GF-D8 (cell line): ENCODE results near the gene SFMBT2.

Experiments used
- DNase-seq: peaks from one replicate; lab custom pipeline; 2025; lab: John Stamatoyannopoulos, UW

The SFMBT2 gene

GRCh38 chr10:7410862-7411670, at the start of gene SFMBT2:
Gene SFMBT2 (minus strand): TSS chr10:7411034. CDS start chr10:7381898, 29,136 bp downstream.
- peak; percentile 60 for DNase-seq

- no peak for DNase-seq
Measured at GRCh38 chr10:7460006-7460405, 49.2 kb upstream of the SFMBT2 start.

GRCh38 chr10:7458556-7458955, 47.7 kb upstream of the SFMBT2 start:
- no peak for DNase-seq

GRCh38 chr10:7457478-7458316, 46.9 kb upstream of the SFMBT2 start:
- no peak for DNase-seq

DNA sequence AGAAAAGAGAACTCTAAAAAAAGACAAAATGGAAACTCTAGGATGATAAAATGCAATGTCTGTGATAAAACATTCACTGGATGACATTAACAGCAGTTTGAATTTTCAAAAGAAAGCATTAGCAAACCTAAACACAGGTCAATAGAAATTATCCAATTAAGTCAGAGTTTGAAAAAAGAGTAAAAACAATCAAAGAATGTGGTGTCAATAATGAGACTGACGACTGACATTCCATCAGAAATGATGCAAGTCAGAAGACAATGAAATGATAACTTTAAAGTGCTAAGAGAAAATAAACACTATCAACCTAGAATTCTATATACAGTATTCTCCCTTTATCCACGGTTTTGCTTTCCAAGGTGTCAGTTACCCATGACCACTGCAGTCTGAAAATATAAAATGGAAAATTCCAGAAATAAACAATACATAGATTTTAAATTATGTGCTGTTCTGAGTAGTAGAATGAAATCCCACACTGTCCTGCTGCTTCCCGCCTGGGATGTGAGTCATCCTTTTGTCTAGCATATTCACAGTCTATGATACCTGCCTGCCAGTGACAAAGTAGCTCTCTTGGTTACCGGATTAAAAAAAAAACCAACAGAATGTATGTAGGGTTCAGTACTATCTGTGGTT, 38.3 kb upstream of the SFMBT2 start:
- DNase-seq: no peak

DNA sequence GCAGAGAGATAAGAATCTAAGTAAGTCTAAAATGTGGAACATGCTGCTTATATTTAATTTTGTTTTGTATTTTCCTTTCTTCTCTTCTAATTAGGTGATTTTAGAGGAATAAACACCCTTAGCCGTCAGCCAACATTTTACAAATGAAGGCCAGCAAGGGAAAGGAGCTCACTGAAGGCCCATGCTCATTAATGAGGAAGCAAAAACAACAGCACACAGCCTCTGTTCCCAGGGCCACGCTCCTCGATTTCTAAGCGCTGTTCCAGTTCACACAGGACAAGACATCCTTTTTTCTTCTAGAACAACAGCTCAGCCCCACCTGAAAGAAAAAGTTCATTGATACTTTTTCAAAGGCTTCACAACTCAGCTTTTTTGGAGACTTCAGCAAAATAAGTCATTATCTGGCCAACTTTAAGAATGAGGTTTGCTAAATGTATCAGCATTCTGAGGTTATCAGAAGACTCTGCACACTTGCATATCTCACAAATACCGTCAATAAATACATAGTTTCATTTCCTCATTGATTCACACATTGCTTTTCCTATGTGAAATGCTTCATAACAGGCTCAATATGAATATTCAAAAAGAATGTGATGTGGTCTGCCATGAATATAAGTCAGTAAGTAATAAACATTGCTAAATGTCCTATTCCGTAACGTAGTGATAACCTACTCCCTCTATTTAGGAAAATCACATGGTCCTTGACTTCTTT, 34.8 kb upstream of the SFMBT2 start:
- no peak for DNase-seq

DNA sequence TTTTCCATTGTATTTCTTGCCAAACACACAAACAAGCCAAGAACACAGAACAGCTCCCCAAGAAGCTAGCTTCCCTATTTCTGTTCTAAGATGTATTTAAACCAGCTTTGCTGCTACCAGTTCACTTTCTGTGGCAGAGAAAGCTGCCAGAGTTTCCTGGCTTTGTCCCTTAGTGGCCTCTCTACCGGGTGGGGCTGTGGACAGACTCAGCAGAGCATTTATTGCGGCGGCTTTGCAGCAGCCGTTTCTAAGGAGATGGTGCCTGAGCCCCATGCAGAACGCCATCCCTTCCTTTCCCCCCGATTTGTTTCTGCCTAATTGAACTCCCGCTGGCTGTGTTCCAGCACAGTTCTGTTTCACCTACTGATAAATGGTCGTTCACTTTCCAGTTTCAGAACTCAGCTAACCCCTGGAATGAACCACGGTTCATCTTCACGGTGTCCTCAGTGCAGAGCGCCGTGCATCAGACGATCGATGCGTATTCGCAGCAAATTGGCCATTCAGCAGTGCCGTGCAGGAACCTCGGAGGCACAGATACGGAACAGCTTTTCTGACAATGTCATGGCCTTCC, 33.8 kb upstream of the SFMBT2 start:
- no peak for DNase-seq

GRCh38 chr10:7443036-7443435, 32.2 kb upstream of the SFMBT2 start:
- DNase-seq: no peak

- DNase-seq: no peak
Measured at GRCh38 chr10:7441403-7442147, 30.7 kb upstream of the SFMBT2 start.

DNA sequence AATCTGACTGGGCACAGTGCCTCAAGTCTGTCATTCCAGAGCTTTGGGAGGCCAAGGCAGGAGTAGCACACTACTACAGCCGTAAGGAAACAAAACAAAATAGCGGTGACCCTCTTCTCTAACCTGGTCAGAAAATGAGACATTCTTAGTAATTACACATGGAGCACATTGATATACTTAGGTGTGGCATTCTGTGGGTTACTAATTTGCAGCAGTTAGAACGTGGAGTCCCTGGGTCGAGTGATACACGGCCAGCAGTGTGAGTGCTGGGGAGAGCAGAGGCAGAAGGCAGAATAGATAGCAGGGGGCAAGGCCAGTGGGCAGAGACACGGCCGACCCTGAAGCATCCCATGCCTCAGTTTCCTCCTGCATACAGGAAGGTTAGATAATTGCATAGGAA, 28.9 kb upstream of the SFMBT2 start:
- no peak for DNase-seq

DNA sequence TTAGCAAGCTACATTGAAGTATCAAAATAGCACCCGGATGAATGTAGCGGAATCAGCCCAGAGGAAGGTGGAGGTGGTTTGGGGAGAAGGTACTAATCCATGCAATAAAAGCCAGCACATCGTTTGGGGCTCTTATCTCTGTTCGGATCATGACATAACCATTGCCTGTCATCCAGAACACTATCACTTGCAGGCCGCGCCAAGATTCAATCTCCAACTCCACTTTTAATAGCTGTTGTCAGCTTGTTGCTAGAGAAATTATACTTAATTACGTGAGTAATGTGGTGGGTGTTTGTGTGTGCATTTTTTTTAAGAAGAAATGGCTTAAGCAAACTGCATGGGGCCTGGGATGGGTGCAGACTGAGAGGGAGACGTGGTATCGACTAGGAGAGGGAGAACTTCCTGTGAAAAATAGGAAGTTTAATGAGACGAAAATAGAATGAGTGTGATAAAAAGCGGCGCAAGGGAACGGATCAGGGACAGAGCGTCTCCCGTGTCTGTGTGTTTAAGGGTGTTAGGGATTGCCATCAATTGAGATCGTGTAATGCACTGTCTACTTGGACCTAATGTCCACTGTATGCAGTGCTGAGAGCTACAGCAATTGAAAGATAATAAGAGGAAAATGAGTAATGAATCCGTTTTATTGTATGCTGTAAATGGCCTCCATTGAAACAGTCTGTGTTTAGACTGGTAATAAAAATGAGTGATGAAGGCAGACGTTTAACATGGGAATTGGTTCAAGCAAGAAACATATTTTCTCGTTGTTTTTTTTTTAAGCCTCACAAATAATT, 27.6 kb upstream of the SFMBT2 start:
- no peak for DNase-seq

DNA sequence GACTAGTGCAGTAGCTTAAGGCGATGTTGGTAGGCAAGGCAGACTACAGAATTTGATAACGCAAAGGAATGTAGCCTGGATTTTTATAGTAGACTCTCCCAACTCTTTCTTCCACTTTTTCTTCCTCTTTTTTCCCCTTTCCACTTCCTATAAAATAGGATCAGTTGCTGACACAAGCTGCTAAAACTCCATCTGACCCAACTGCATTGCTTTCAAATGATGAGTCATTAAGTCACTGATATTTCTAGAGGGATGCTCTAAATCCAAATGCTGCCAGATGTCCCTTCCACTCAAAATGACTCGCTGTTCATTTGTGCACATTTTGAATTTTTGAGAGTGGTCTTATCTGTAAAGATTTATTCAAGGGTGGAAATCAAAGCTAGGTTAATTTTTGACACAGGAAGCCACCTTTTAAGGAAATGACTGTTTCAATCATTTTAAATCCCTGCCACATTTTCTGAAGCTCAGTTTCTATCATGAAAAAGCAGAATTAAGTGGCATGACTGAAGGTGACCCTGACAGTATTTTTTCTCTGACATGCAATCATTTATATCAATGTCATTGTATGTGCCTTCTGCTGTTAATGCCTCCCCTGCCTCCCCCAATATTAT, 25.8 kb upstream of the SFMBT2 start:
- DNase-seq: no peak

DNA sequence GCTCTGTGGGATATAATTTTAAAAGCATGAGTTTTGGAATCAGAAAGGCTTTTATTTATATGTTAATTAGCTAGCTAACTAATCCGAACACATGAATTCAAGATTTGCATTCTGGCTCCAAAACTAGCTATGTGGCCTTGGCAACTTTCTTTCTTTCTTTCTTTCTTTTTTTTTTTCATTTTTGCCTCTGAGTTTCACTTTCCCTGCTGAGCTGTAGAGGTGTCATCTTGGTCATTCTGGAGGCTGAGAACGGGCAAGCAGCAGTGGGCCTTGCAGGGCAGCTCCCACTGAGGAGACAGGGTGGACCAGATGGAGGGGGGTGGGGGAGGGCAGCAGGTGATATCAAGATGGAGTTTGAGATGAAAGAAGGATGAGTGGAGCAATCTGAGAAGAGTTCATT, 24.8 kb upstream of the SFMBT2 start:
- DNase-seq: no peak

- DNase-seq: no peak
Measured at GRCh38 chr10:7434378-7434777, 23.5 kb upstream of the SFMBT2 start.

DNA sequence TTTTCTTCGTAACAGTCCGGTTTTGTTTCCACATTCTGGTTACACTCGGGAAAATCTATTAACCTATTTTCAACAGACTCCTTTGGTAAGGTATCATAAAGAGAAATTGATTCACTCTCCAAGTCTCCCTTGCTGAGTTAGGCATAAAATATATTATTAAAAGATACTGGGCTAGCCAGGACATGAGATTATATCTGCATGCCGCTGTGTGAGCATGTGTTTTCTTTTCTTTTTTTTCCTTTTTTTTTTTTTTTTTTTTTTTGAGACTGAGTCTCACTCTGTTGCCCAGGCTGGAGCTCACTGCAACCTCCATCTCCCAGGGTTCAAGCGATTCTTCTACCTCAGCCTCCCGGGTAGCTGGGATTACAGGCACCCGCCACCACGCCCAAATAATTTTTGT, 23.0 kb upstream of the SFMBT2 start:
- no peak for DNase-seq

DNA sequence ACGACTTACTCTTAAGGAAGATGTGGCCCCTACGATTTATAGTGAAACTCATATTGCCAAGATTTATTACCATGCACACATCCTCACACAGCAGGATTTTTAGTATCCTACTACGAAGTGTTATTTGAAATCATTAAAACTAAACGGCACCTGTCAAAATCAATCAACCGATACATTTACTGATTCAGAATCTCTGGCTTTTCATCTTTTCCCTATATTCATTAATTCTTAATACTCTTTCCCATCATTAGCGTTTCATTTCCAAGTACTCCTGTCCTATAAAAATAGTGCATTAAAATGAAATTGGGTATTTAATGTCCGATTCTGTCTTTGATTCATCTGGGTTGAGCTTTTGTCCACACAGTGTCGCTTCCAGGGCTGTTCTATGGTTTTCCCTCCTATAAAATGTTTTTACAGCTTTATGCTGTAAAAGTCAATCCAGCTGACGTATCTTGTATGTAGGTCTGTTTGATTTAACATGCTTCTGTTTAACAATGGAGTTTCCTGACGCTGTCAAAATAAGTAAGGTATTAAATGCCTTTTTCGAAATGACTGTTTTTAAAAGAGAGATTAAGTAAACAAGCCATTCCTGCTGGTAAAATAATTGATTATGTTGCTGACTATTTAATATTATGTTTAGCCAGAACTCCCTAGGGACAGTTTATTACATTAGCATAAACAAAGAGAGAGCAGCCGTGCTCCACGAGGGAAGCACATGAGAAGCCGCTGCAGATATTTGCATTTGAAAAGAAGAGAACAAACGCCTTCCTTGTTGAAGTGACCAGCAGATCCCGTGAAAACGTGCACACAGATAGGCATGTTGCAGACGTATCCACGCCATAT, 22.3 kb upstream of the SFMBT2 start:
- DNase-seq: no peak

DNA sequence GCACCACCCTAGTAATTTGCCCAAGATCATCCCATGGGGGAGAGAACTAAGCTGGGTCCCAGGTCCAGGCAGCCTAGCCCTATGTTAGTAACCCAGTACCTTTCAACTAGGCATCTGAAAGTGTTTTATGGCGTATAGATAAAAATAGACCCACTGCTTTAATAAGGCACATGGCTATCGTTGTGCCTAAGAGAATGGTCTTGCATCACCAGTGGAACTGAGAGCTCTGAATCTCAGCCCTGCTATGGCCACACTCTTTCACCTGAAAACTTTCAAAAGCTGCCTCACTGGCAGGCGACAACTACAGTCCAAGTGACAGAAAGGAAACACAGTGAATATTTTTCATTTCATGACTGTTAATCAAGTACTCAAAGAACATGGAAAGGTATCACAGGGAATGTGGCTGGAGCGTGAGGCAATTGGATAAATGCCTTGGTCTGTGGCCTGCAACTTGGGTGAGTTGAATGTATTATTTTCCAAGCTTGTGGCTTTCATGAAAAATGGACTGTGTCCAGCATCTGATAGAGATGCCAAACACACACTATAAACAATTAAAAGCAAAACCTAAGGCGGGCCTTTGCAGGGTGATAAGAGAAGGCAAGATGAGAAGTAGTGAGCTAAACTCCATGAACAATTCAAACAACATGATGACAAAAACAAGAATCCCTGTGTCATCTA, 18.0 kb upstream of the SFMBT2 start:
- no peak for DNase-seq

GRCh38 chr10:7426349-7426748, 15.5 kb upstream of the SFMBT2 start:
- no peak for DNase-seq
